ENCODE results near the gene SNX20. TPM values are rescaled to one million over a fixed set of nuclear protein-coding genes. Genes with fewer than 3 reads are reported as not detected.

The SNX20 gene
- total RNA-seq, 2 experiments from 2014 or later = 83.9 to 98.5 TPM

GRCh38 chr16:50642349-50642748, 38.8 kb downstream of the SNX20 start:
- CTCF ChIA-PET = interaction anchor here (1.0 to 1.7 kb wide), 5 partner anchors 15 to 29 kb away, joined by 3 to 4 read pairs (median 3); no protein-coding TSS in a partner anchor
- Mint-ChIP-seq H3K36me3 (ENCODE audit: low read depth) (no peaks in the 10 kb centered on the region), H3K27me3 (no peaks in the 10 kb centered on the region), H3K9me3 (no peaks in the 10 kb centered on the region), H3K4me3 (no peak overlapping the region), H3K27ac (no peak overlapping the region), H3K4me1 (peaks cover 3% of the 10 kb centered on the region)
- no peak for DNase-seq
- POLR2A ChIA-PET = no interaction called here

GRCh38 chr16:50641818-50642187, 39.3 kb downstream of the SNX20 start:
- H3K4me3 Mint-ChIP-seq = no peak overlapping the region
- H3K27ac Mint-ChIP-seq = no peak overlapping the region
- no peaks in the 10 kb centered on the region for H3K27me3 Mint-ChIP-seq
- CTCF ChIA-PET = interaction anchor here (1.1 to 1.7 kb wide), 2 partner anchors 24 to 30 kb away, joined by 3 to 4 read pairs; no protein-coding TSS in a partner anchor
- H3K9me3 Mint-ChIP-seq = no peaks in the 10 kb centered on the region
- H3K4me1 Mint-ChIP-seq = peaks cover 3% of the 10 kb centered on the region
- POLR2A ChIA-PET = no interaction called here
- no peak for DNase-seq
- H3K36me3 Mint-ChIP-seq (ENCODE audit: low read depth) = no peaks in the 10 kb centered on the region

GRCh38 chr16:50640919-50641817, 39.9 kb downstream of the SNX20 start:
- no peaks in the 10 kb centered on the region for H3K9me3 Mint-ChIP-seq
- H3K4me1 Mint-ChIP-seq = peaks cover 3% of the 10 kb centered on the region
- H3K4me3 Mint-ChIP-seq = no peak overlapping the region
- ChIA-PET CTCF (interaction anchor here (1.0 to 1.8 kb wide), 3 partner anchors 24 to 30 kb away, joined by 3 to 4 read pairs (median 4); no protein-coding TSS in a partner anchor), POLR2A (no interaction called here)
- DNase-seq = no peak
- H3K27ac Mint-ChIP-seq = no peak overlapping the region
- H3K27me3 Mint-ChIP-seq = no peaks in the 10 kb centered on the region
- no peaks in the 10 kb centered on the region for H3K36me3 Mint-ChIP-seq (ENCODE audit: low read depth)

- peaks cover 5% of the 10 kb centered on the region for H3K4me1 Mint-ChIP-seq
- CTCF ChIA-PET = interaction anchor here (0.7 to 1.8 kb wide), 3 partner anchors 25 to 353 kb away, joined by 3 to 4 read pairs (median 3); no protein-coding TSS in a partner anchor
- POLR2A ChIA-PET = interaction anchor here (0.5 kb wide), 1 partner anchor 20 kb away, joined by 5 read pairs; no protein-coding TSS in a partner anchor
- DNase-seq = no peak
- H3K27me3 Mint-ChIP-seq = no peaks in the 10 kb centered on the region
- H3K9me3 Mint-ChIP-seq = no peaks in the 10 kb centered on the region
- no peak overlapping the region for H3K27ac Mint-ChIP-seq
- no peak overlapping the region for H3K4me3 Mint-ChIP-seq
- H3K36me3 Mint-ChIP-seq (ENCODE audit: low read depth) = no peaks in the 10 kb centered on the region
Measured at GRCh38 chr16:50640391-50640790, 40.7 kb downstream of the SNX20 start.

- CTCF ChIA-PET = interaction anchor here (0.6 to 1.6 kb wide), 3 partner anchors 13 to 28 kb away, joined by 4 read pairs; no protein-coding TSS in a partner anchor
- H3K27me3 Mint-ChIP-seq = no peaks in the 10 kb centered on the region
- H3K4me1 Mint-ChIP-seq = peaks cover 5% of the 10 kb centered on the region
- no peaks in the 10 kb centered on the region for H3K9me3 Mint-ChIP-seq
- no peaks in the 10 kb centered on the region for H3K36me3 Mint-ChIP-seq (ENCODE audit: low read depth)
- POLR2A ChIA-PET = no interaction called here
- no peak for DNase-seq
- H3K27ac Mint-ChIP-seq = no peak overlapping the region
- no peak overlapping the region for H3K4me3 Mint-ChIP-seq
Measured at GRCh38 chr16:50638816-50639670, 42.1 kb downstream of the SNX20 start.

- peaks cover 5% of the 10 kb centered on the region for H3K4me1 Mint-ChIP-seq
- no peak overlapping the region for H3K4me3 Mint-ChIP-seq
- no peak for DNase-seq
- ChIA-PET CTCF (interaction anchor here (1.0 to 2.7 kb wide), 4 partner anchors 14 to 29 kb away, joined by 3 to 10 read pairs (median 4); no protein-coding TSS in a partner anchor), POLR2A (no interaction called here)
- H3K9me3 Mint-ChIP-seq = no peaks in the 10 kb centered on the region
- no peaks in the 10 kb centered on the region for H3K27me3 Mint-ChIP-seq
- no peaks in the 10 kb centered on the region for H3K36me3 Mint-ChIP-seq (ENCODE audit: low read depth)
- no peak overlapping the region for H3K27ac Mint-ChIP-seq
Measured at GRCh38 chr16:50637716-50638602, 43.2 kb downstream of the SNX20 start.

GRCh38 chr16:50636753-50637374, 44.2 kb downstream of the SNX20 start:
- H3K27me3 Mint-ChIP-seq = no peaks in the 10 kb centered on the region
- H3K36me3 Mint-ChIP-seq (ENCODE audit: low read depth) = no peaks in the 10 kb centered on the region
- H3K27ac Mint-ChIP-seq = no peak overlapping the region
- H3K4me1 Mint-ChIP-seq = peaks cover 5% of the 10 kb centered on the region
- no peaks in the 10 kb centered on the region for H3K9me3 Mint-ChIP-seq
- H3K4me3 Mint-ChIP-seq = no peak overlapping the region
- CTCF ChIA-PET = interaction anchor here (1.0 to 2.7 kb wide), 4 partner anchors 10 to 28 kb away, joined by 3 to 10 read pairs (median 6); no protein-coding TSS in a partner anchor
- POLR2A ChIA-PET = no interaction called here
- DNase-seq = no peak

GRCh38 chr16:50635505-50636392, 45.4 kb downstream of the SNX20 start:
- Mint-ChIP-seq H3K36me3 (ENCODE audit: low read depth) (no peaks in the 10 kb centered on the region), H3K9me3 (no peaks in the 10 kb centered on the region), H3K4me3 (no peak overlapping the region), H3K27me3 (no peaks in the 10 kb centered on the region), H3K4me1 (peaks cover 5% of the 10 kb centered on the region), H3K27ac (no peak overlapping the region)
- CTCF ChIA-PET = interaction anchor here (0.6 to 2.7 kb wide), 9 partner anchors 9 to 171 kb away, joined by 3 to 10 read pairs (median 4); no protein-coding TSS in a partner anchor
- DNase-seq = peak; percentile 26
- POLR2A ChIA-PET = no interaction called here

- H3K9me3 Mint-ChIP-seq = no peaks in the 10 kb centered on the region
- no peak for DNase-seq
- H3K36me3 Mint-ChIP-seq (ENCODE audit: low read depth) = no peaks in the 10 kb centered on the region
- POLR2A ChIA-PET = no interaction called here
- H3K4me1 Mint-ChIP-seq = peaks cover 5% of the 10 kb centered on the region
- CTCF ChIA-PET = interaction anchor here (0.8 to 2.7 kb wide), 7 partner anchors 8 to 57 kb away, joined by 3 to 10 read pairs (median 5); no protein-coding TSS in a partner anchor
- H3K4me3 Mint-ChIP-seq = no peak overlapping the region
- H3K27ac Mint-ChIP-seq = no peak overlapping the region
- H3K27me3 Mint-ChIP-seq = no peaks in the 10 kb centered on the region
Measured at GRCh38 chr16:50634947-50635346, 46.2 kb downstream of the SNX20 start.

- POLR2A ChIA-PET = no interaction called here
- H3K27ac Mint-ChIP-seq = no peak overlapping the region
- peaks cover 2% of the 10 kb centered on the region for H3K4me1 Mint-ChIP-seq
- CTCF ChIA-PET = no interaction called here
- H3K27me3 Mint-ChIP-seq = no peaks in the 10 kb centered on the region
- no peaks in the 10 kb centered on the region for H3K9me3 Mint-ChIP-seq
- DNase-seq = no peak
- H3K4me3 Mint-ChIP-seq = no peak overlapping the region
- no peaks in the 10 kb centered on the region for H3K36me3 Mint-ChIP-seq (ENCODE audit: low read depth)
Measured at GRCh38 chr16:50634090-50634489, 47.0 kb downstream of the SNX20 start.

Measured in activated CD4-positive, alpha-beta T cell treated with anti-CD3 and anti-CD28 coated beads, Interleukin-2, amount 10 ng/mL, durations not matched to agents 7 days and 5 days (primary cell).